Measurements from ENCODE around the gene ACCSL.

ACCSL gene

GRCh38 chr11:44047931-44048431 lies at the start of gene ACCSL:
Gene ACCSL, plus strand, starts transcription at chr11:44047981. Its CDS starts 56 bp downstream, at chr11:44048037.
- DNase-seq: no peak

GRCh38 chr11:43998308-43998707 lies 49.5 kb upstream of the ACCSL start:
- DNase-seq: no peak

- no peak for DNase-seq
Observed at GRCh38 chr11:44000731-44001130, 47.0 kb upstream of the ACCSL start.

GRCh38 chr11:44002191-44003093 lies 45.3 kb upstream of the ACCSL start:
- no peak for DNase-seq

- no peak for DNase-seq
Observed at GRCh38 chr11:44003736-44004451, 43.9 kb upstream of the ACCSL start.

GRCh38 chr11:44004452-44005062 lies 43.2 kb upstream of the ACCSL start:
- DNase-seq: no peak

GRCh38 chr11:44005063-44005701 lies 42.6 kb upstream of the ACCSL start:
- no peak for DNase-seq

- no peak for DNase-seq
Observed at GRCh38 chr11:44005956-44006355, 41.8 kb upstream of the ACCSL start.

- no peak for DNase-seq
Observed at GRCh38 chr11:44006917-44007361, 40.8 kb upstream of the ACCSL start.

- no peak for DNase-seq
Observed at GRCh38 chr11:44007481-44008087, 40.2 kb upstream of the ACCSL start.

GRCh38 chr11:44008088-44008501 lies 39.7 kb upstream of the ACCSL start:
- no peak for DNase-seq

- DNase-seq: no peak
Observed at GRCh38 chr11:44008698-44009097, 39.1 kb upstream of the ACCSL start.

GRCh38 chr11:44010789-44011251 lies 37.0 kb upstream of the ACCSL start:
- no peak for DNase-seq

GRCh38 chr11:44011797-44012196 lies 36.0 kb upstream of the ACCSL start:
- DNase-seq: no peak

GRCh38 chr11:44014968-44015623 lies 32.7 kb upstream of the ACCSL start:
- no peak for DNase-seq

GRCh38 chr11:44015624-44016007 lies 32.2 kb upstream of the ACCSL start:
- DNase-seq: no peak

- no peak for DNase-seq
Observed at GRCh38 chr11:44016131-44016530, 31.6 kb upstream of the ACCSL start.

- no peak for DNase-seq
Observed at GRCh38 chr11:44016546-44017442, 31.0 kb upstream of the ACCSL start.

- no peak for DNase-seq
Observed at GRCh38 chr11:44017443-44018126, 30.2 kb upstream of the ACCSL start.

GRCh38 chr11:44018127-44018521 lies 29.7 kb upstream of the ACCSL start:
- DNase-seq: no peak

All from CD4-positive, alpha-beta T cell treated with Interleukin-17A for 4 hours (primary cell).